CD8-positive, alpha-beta memory T cell (primary cell): ENCODE results near the gene AEBP1. TPM values are rescaled to one million over a fixed set of nuclear protein-coding genes. Genes with fewer than 3 reads are reported as not detected.

ENCODE experiments used
- CTCF ChIA-PET: fragments of 350-600 bp; sonication (Branson Sonifier 250); formaldehyde crosslinking; loops from one replicate; lab custom pipeline; 2021; ENCODE audit warnings: antibody characterized with exemption; lab: Charles Lee
- POLR2A ChIA-PET: fragments of 350-600 bp; sonication (Branson Sonifier 250); formaldehyde crosslinking; loops from one replicate; lab custom pipeline; 2021; ENCODE audit warnings: antibody characterized with exemption; lab: Charles Lee
- DNase-seq, 5 donors: peaks; one replicate each; pipeline versions ENCODE4 v3.0.0 to v3.0.0-alpha.2; 2020 to 2022; ENCODE audit warnings: mixed read lengths in 1 of 5
- H3K27ac ChIP-seq: one replicate; pipeline ENCODE4 v1.7.0; 2013; ENCODE audit warnings: low read depth, mild to moderate bottlenecking, low read length, moderate library complexity
- H3K27me3 ChIP-seq: 2 replicates; pipeline ENCODE4 v1.7.0; 2013; ENCODE audit warnings: low read length, mild to moderate bottlenecking; ENCODE audit not compliant: insufficient read depth, poor library complexity, severe bottlenecking
- H3K36me3 ChIP-seq: 2 replicates; pipeline ENCODE4 v1.7.0; 2013; ENCODE audit warnings: mild to moderate bottlenecking, low read length, moderate library complexity; ENCODE audit not compliant: insufficient read depth
- H3K4me1 ChIP-seq: 2 replicates; pipeline ENCODE4 v1.7.0; 2013; ENCODE audit warnings: mild to moderate bottlenecking, low read length, moderate library complexity; ENCODE audit not compliant: insufficient read depth
- H3K4me3 ChIP-seq: 2 replicates; pipeline ENCODE4 v1.7.0; 2013; ENCODE audit warnings: mild to moderate bottlenecking, low read length
- H3K9me3 ChIP-seq: 2 replicates; pipeline ENCODE4 v1.7.0; 2013; ENCODE audit warnings: mild to moderate bottlenecking, low read length
- H3K27ac Mint-ChIP-seq, 8 donors: one replicate each; pipeline ENCODE4 v1.8.0; 2020 to 2021; ENCODE audit warnings: mixed read lengths in 8 of 8, mild to moderate bottlenecking in 6 of 8, inconsistent platforms in 3 of 8, moderate library complexity in 3 of 8
- H3K27me3 Mint-ChIP-seq, 2 donors: one replicate each; pipeline ENCODE4 v1.8.0; 2020 to 2021; ENCODE audit warnings: mixed read lengths in 2 of 2, mild to moderate bottlenecking in 1 of 2, moderate library complexity in 1 of 2
- H3K36me3 Mint-ChIP-seq, 3 donors: one replicate each; pipeline ENCODE4 v1.8.0; 2020 to 2021; ENCODE audit warnings: mixed read lengths in 3 of 3, inconsistent platforms in 1 of 3, mild to moderate bottlenecking in 1 of 3
- H3K4me1 Mint-ChIP-seq, 3 donors: one replicate each; pipeline ENCODE4 v1.8.0; 2020 to 2021; ENCODE audit warnings: mixed read lengths in 3 of 3, inconsistent platforms in 1 of 3, mild to moderate bottlenecking in 1 of 3
- H3K4me3 Mint-ChIP-seq, 7 donors: one replicate each; pipeline ENCODE4 v1.8.0; 2020 to 2021; ENCODE audit warnings: mixed read lengths in 7 of 7, mild to moderate bottlenecking in 6 of 7, moderate library complexity in 4 of 7, inconsistent platforms in 2 of 7
- H3K9me3 Mint-ChIP-seq, 5 donors: one replicate each; pipeline ENCODE4 v1.8.0; 2020 to 2022; ENCODE audit warnings: mixed read lengths in 5 of 5, mild to moderate bottlenecking in 3 of 5, moderate library complexity in 2 of 5, inconsistent platforms in 1 of 5
- polyA plus RNA-seq: library from polyadenylated mRNA; unstranded; fragments of 300-500 nt; fragmentation: Illumina TruSeq; gene quantifications from one replicate; pipeline ENCODE4 v1.2.3, GENCODE V29; 2021
- total RNA-seq, 2 experiments: library from RNA; stranded (reverse); gene quantifications; one replicate each; pipeline ENCODE4 v1.2.3, GENCODE V29; 2021

The AEBP1 gene
- total and polyA plus RNA-seq, 3 experiments from 2014 or later: 1.6 to 8.9 (median 8.4) TPM

DNA sequence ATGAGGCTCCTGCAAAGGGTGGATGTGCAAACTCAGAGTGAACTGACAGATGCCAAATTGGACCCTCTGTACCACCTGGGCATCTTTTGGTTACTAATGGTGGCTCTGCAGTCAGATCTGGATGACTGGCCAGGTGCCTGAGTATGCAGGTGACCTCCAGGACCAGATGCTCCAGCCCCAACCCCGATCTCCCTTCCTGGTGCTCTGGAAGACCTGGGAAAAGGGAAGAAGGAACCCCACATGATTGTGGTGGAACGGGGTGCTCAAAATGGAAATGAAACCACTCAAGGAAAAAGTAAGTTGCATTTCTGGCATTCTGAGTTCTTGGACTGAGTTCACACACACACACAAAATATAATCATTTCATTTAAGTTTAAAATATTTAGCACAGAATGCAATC, 9.8 kb upstream of the AEBP1 start:
- H3K36me3 ChIP-seq: no peaks in the 10 kb centered on the region
- no peaks in the 10 kb centered on the region for H3K36me3 Mint-ChIP-seq
- H3K4me3 Mint-ChIP-seq: no peak overlapping the region
- H3K9me3 Mint-ChIP-seq: no peaks in the 10 kb centered on the region
- no peak for DNase-seq
- H3K4me1 Mint-ChIP-seq: no peaks in the 10 kb centered on the region
- no peak overlapping the region for H3K27ac ChIP-seq
- ChIA-PET CTCF (no interaction called here), POLR2A (no interaction called here)
- no peak overlapping the region for H3K4me3 ChIP-seq
- H3K9me3 ChIP-seq: no peaks in the 10 kb centered on the region
- peaks cover 4 to 5% of the 10 kb centered on the region in 2 donors for H3K27me3 Mint-ChIP-seq
- no peaks in the 10 kb centered on the region for H3K4me1 ChIP-seq
- no peaks in the 10 kb centered on the region for H3K27me3 ChIP-seq
- H3K27ac Mint-ChIP-seq: no peak overlapping the region

GRCh38 chr7:44094883-44095592, 9.1 kb upstream of the AEBP1 start:
- POLR2A ChIA-PET: no interaction called here
- H3K4me1 Mint-ChIP-seq: no peaks in the 10 kb centered on the region
- H3K27ac ChIP-seq: no peak overlapping the region

GRCh38 chr7:44095781-44096180, 8.4 kb upstream of the AEBP1 start:
- H3K4me1 ChIP-seq: no peaks in the 10 kb centered on the region
- Mint-ChIP-seq H3K27me3 (peaks cover 2 to 8% of the 10 kb centered on the region in 2 donors), H3K4me3 (no peak overlapping the region), H3K36me3 (no peaks in the 10 kb centered on the region), H3K27ac (no peak overlapping the region), H3K9me3 (no peaks in the 10 kb centered on the region), H3K4me1 (no peaks in the 10 kb centered on the region)
- no peaks in the 10 kb centered on the region for H3K36me3 ChIP-seq
- H3K4me3 ChIP-seq: no peak overlapping the region
- DNase-seq: no peak
- H3K27ac ChIP-seq: no peak overlapping the region
- no peaks in the 10 kb centered on the region for H3K27me3 ChIP-seq
- CTCF ChIA-PET: no interaction called here
- no peaks in the 10 kb centered on the region for H3K9me3 ChIP-seq
- POLR2A ChIA-PET: no interaction called here

More at GRCh38 chr7:44094883-44095592, 9.1 kb upstream of the AEBP1 start:
- Mint-ChIP-seq H3K9me3 (no peaks in the 10 kb centered on the region), H3K36me3 (no peaks in the 10 kb centered on the region), H3K4me3 (no peak overlapping the region), H3K27me3 (peaks cover 4 to 8% of the 10 kb centered on the region in 2 donors), H3K27ac (peak overlapping the region in 1 of 8 donors; percentile 64)
- H3K4me3 ChIP-seq: no peak overlapping the region
- no peaks in the 10 kb centered on the region for H3K36me3 ChIP-seq
- DNase-seq: no peak
- no peaks in the 10 kb centered on the region for H3K4me1 ChIP-seq
- H3K27me3 ChIP-seq: no peaks in the 10 kb centered on the region
- H3K9me3 ChIP-seq: no peaks in the 10 kb centered on the region
- CTCF ChIA-PET: no interaction called here

- POLR2A ChIA-PET: no interaction called here
- Mint-ChIP-seq H3K27ac (no peak overlapping the region), H3K27me3 (peaks cover 0 to 8% of the 10 kb centered on the region in 2 donors), H3K4me1 (no peaks in the 10 kb centered on the region), H3K4me3 (no peak overlapping the region), H3K36me3 (no peaks in the 10 kb centered on the region), H3K9me3 (no peaks in the 10 kb centered on the region)
- Histone ChIP-seq H3K36me3 (no peaks in the 10 kb centered on the region), H3K9me3 (no peaks in the 10 kb centered on the region), H3K27me3 (no peaks in the 10 kb centered on the region), H3K4me3 (no peak overlapping the region), H3K27ac (no peak overlapping the region), H3K4me1 (no peaks in the 10 kb centered on the region)
- CTCF ChIA-PET: no interaction called here
- DNase-seq: no peak
Observed at GRCh38 chr7:44096326-44096881, 7.7 kb upstream of the AEBP1 start.

GRCh38 chr7:44097064-44097932, 6.8 kb upstream of the AEBP1 start:
- H3K9me3 Mint-ChIP-seq: no peaks in the 10 kb centered on the region
- Histone ChIP-seq H3K4me3 (no peak overlapping the region), H3K27ac (no peak overlapping the region), H3K9me3 (no peaks in the 10 kb centered on the region), H3K36me3 (no peaks in the 10 kb centered on the region), H3K27me3 (no peaks in the 10 kb centered on the region), H3K4me1 (no peaks in the 10 kb centered on the region)
- H3K4me1 Mint-ChIP-seq: no peaks in the 10 kb centered on the region
- no peak for DNase-seq
- H3K36me3 Mint-ChIP-seq: no peaks in the 10 kb centered on the region
- CTCF ChIA-PET: no interaction called here
- H3K4me3 Mint-ChIP-seq: no peak overlapping the region
- H3K27me3 Mint-ChIP-seq: peaks cover 3 to 9% of the 10 kb centered on the region in 2 donors
- no peak overlapping the region for H3K27ac Mint-ChIP-seq
- POLR2A ChIA-PET: no interaction called here

DNA sequence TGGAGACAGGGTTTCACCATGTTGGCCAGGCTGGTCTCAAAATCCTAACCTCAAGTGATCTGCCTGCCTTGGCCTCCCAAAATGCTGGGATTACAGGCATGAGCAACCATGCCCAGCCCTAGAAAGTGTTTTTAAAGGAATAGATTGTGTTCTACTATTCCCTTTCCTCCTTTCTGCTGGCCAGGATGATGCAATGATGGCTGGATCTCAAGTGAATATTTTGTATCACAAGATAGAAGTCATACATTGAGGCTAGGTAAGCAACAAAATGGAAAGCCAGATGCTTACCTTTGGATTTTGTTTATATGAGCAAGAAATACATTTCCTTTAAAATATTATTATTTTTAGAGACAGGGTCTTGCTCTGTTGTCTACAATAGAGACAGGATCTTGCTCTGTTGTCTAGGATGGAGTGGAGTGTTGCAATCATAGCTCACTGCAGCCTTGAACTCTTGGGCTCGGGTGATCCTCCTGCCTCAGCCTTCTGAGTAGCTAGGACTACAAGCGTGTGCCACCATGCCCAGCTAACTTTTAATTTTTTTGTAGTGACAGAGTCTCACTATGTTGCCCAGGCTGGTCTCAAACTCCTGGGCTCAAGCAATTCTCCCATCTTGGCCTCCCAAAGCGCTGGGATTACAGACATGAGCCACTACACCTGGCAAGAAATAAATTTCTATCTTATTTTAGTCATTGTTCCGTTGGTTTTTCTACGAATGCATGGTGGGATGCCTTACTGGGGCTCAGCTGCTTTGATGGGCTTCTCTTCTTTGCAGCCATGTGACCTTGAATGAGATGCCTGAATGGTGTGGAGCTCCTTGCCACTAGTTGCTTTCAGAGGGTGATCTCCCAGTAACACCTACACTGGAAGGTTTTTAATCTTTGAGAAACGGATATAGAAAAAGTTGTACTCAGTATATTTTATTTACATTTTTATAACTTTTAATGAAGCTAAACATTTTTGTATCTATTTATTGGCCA, 5.8 kb upstream of the AEBP1 start:
- H3K9me3 Mint-ChIP-seq: no peaks in the 10 kb centered on the region
- Histone ChIP-seq H3K27me3 (no peaks in the 10 kb centered on the region), H3K36me3 (no peaks in the 10 kb centered on the region), H3K9me3 (no peaks in the 10 kb centered on the region), H3K4me3 (no peak overlapping the region), H3K27ac (no peak overlapping the region), H3K4me1 (no peaks in the 10 kb centered on the region)
- H3K36me3 Mint-ChIP-seq: no peaks in the 10 kb centered on the region
- POLR2A ChIA-PET: no interaction called here
- peaks cover 14 to 16% of the 10 kb centered on the region in 2 donors for H3K27me3 Mint-ChIP-seq
- no peak for DNase-seq
- CTCF ChIA-PET: no interaction called here
- H3K4me3 Mint-ChIP-seq: no peak overlapping the region
- no peak overlapping the region for H3K27ac Mint-ChIP-seq
- H3K4me1 Mint-ChIP-seq: peaks cover 0 to 2% (median 0%) of the 10 kb centered on the region in 3 donors

DNA sequence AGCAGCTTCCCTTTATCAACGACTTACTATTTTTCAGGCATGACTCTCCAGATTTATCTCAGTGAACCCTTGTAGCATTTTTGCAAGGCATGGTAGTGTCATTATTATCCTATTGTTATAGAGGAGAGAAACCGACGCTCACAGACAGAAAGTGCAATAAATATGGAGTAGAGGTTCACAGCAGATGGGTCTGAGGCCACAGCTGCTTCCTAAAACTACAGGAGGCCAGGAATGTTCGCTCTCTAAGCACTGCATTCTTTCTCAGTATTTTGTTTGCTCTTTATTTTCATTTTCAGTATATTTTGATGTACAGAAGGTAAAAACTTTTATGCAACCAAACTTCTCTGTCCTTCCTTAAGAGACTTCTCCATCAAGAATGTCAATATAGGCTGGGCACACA, 4.5 kb upstream of the AEBP1 start:
- H3K27me3 ChIP-seq: peaks cover 3% of the 10 kb centered on the region
- CTCF ChIA-PET: no interaction called here
- H3K4me1 Mint-ChIP-seq: peaks cover 0 to 3% (median 0%) of the 10 kb centered on the region in 3 donors
- no peak for DNase-seq
- H3K9me3 Mint-ChIP-seq: no peaks in the 10 kb centered on the region
- H3K36me3 ChIP-seq: no peaks in the 10 kb centered on the region
- H3K9me3 ChIP-seq: no peaks in the 10 kb centered on the region
- H3K27me3 Mint-ChIP-seq: peaks cover 16 to 18% of the 10 kb centered on the region in 2 donors
- H3K36me3 Mint-ChIP-seq: no peaks in the 10 kb centered on the region
- no peak overlapping the region for H3K4me3 ChIP-seq
- H3K27ac ChIP-seq: no peak overlapping the region
- H3K4me1 ChIP-seq: no peaks in the 10 kb centered on the region
- POLR2A ChIA-PET: no interaction called here
- H3K4me3 Mint-ChIP-seq: no peak overlapping the region
- no peak overlapping the region for H3K27ac Mint-ChIP-seq
